Choroid plexus epithelial cell (primary cell): ENCODE data around the gene ILK.

Experiments used
- DNase-seq: peaks from one replicate; pipeline ENCODE4 v3.0.0-alpha.2; 2010; ENCODE audit warnings: low read depth
- H3K4me3 ChIP-seq: 2 replicates; pipeline ENCODE4 v1.5.1; 2011; ENCODE audit warnings: low read depth, mild to moderate bottlenecking, control low read depth, low read length, moderate library complexity
- TF ChIP-seq, protein P1 (sequence below): conservative IDR thresholded peaks from 2 replicates; pipeline ENCODE4 v1.5.1; 2011; ENCODE audit warnings: low read depth, mild to moderate bottlenecking, control low read depth, inconsistent platforms, low read length, moderate library complexity

Gene ILK

DNA sequence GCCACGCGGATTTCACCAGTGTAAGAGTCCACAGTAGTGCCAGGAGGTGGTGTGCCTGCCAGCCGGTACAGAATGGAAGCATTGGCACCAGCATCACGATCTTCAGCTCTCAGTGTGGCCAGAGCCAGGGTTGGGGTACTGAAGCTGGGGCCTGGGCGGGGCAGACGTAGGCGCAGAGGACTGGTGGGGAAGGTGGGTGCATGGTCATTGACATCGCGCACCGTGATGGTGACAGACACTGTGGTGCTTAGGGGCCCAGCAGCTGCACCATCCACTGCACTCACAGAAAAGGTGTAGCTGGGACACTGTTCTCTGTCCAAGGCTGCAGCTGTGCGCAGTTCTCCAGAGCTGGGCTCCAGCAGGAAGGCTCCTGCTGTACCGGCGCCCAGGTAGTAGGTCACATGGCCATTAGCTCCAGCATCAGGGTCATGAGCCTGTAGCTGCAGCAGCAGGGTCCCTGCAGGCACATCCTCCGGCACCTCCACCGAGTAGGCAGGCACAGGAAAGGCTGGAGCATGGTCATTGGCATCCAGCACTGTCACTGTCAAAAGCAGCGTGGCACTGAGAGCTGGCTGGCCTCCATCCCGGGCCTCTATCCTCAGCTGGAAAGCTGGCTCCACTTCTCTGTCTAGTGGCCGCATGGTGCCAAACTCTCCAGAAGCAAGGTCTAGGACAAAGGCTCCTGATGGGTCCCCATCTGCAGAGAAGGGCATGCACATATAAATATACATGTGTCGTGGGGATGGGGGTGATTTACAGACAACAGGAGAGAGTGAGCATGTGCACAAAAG is 23.6 kb downstream of the ILK start:
- no peak for DNase-seq
- TF ChIP-seq, protein P1, sequence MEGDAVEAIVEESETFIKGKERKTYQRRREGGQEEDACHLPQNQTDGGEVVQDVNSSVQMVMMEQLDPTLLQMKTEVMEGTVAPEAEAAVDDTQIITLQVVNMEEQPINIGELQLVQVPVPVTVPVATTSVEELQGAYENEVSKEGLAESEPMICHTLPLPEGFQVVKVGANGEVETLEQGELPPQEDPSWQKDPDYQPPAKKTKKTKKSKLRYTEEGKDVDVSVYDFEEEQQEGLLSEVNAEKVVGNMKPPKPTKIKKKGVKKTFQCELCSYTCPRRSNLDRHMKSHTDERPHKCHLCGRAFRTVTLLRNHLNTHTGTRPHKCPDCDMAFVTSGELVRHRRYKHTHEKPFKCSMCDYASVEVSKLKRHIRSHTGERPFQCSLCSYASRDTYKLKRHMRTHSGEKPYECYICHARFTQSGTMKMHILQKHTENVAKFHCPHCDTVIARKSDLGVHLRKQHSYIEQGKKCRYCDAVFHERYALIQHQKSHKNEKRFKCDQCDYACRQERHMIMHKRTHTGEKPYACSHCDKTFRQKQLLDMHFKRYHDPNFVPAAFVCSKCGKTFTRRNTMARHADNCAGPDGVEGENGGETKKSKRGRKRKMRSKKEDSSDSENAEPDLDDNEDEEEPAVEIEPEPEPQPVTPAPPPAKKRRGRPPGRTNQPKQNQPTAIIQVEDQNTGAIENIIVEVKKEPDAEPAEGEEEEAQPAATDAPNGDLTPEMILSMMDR = no peak
- no peak overlapping the region for H3K4me3 ChIP-seq

DNA sequence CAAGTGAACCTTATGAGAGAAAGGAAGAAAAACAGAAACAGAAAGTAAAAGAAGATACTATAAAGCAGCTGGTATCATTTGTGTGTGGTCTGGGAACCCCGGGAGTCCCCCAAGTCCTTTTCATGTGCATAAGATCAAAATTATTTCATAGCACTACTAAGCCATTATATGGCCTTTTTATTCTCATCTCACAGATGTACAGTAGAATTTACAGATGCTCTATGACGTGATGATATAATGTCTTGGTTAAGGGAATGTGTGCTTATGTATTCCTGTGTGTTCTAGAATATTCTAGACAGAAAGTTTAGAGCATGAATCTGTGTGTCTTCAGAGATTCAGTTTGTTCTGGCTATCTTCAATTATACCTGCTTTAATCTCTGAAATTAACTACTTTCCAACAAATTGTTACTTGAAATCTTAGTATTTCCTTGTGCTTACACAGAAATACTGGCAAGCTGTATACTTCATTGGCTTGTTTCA is 24.2 kb downstream of the ILK start:
- H3K4me3 ChIP-seq = no peak overlapping the region
- TF ChIP-seq, protein P1 = no peak
- no peak for DNase-seq

DNA sequence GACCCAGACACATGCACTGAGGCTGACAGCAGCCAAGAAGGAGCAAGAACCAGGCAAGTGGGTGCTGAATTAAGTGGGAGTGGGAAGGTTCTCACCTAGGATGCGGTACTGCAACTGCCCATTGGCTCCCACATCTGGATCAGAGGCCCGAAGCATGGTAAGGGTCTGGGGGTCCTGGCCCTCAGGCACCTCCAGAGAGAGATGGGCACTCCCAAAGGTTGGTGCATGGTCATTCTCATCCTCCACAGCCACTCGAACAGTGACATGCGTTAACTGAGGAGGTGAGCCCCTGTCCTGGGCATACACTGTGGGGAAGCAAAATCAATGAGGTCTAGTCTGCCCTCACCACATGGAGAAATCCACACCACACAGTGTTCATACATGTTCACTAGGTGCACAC is 25.0 kb downstream of the ILK start:
- no peak overlapping the region for H3K4me3 ChIP-seq
- TF ChIP-seq, protein P1 = no peak
- DNase-seq = no peak

DNA sequence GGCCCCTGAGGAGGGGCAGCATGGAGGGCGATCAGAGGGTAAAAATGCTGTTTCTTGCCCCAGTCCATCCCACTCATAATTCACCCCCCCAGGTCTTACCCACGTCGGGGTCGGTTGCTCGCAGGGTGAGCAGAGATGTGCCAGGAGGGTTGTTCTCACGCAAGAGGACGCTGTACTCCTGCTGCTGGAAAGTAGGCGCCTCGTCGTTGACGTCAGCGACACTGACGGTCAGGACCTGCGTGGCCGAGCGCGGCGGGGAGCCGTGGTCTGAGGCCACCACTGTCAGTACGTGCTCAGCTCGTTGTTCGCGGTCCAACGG is 26.0 kb downstream of the ILK start:
- DNase-seq = no peak
- TF ChIP-seq, protein P1 = no peak
- H3K4me3 ChIP-seq = no peak overlapping the region

GRCh38 chr11:6629892-6630631 is 26.5 kb downstream of the ILK start:
- H3K4me3 ChIP-seq = no peak overlapping the region
- no peak for DNase-seq
- TF ChIP-seq, protein P1 = no peak

DNA sequence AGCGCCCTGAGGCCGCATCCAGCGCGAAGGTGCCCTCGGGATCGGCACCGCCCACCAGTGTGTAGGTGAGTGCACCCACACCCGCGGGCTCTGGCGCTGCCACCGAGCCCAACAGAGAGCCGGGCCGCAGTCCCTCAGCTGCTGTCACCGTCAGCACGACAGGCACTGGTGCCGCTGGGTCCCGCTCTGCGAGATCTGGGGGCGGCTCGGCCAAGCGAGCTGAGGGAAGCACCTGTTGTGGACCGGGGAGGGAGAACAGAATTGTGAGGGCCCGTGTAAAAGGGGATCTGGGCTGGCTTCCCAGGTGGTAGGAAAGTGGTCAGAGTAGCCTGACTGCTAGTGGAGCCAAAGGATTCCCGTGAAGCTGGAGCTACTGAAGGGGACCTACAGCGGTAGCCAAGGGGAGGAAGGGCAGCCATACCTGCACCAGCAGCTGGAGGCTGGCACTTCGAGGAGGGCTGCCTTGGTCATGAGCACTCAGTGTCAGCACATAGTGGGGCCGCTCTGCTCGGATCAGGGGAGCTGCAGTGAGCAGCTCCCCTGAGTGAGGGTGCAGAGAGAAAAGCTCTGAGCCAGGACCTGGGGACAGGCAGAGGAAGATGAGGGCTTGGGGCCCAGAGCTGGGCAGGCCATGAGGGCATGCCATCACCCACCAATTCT is 27.2 kb downstream of the ILK start:
- no peak overlapping the region for H3K4me3 ChIP-seq

More for the DNA sequence above, 27.2 kb downstream of the ILK start:
- TF ChIP-seq, protein P1 = no peak
- DNase-seq = no peak
